Right renal pelvis (tissue), 4 donors: ENCODE results near the gene DDX3X. TPM values are rescaled to one million over a fixed set of nuclear protein-coding genes. Genes with fewer than 3 reads are reported as not detected.
"Not testable (repeated sequence)": the region's sequence is repeated elsewhere in the genome, so short reads cannot be mapped to it uniquely, and the experiment has no call there.

Experiments
- DNase-seq, 4 donors: peaks; one replicate each; pipeline ENCODE4 v3.0.0-alpha.2; 2013; ENCODE audit warnings: low read depth in 4 of 4, low spot score in 3 of 4, missing footprints in 1 of 4
- polyA plus RNA-seq, 4 donors: library from polyadenylated mRNA; unstranded; fragments of 120-200 nt; gene quantifications; one replicate each; pipeline ENCODE4 v1.2.1, GENCODE V29; 2013; ENCODE audit not compliant: insufficient read length in 4 of 4

Gene DDX3X
- polyA plus RNA-seq, 4 donors = 187 to 247 (median 236) TPM

DNA sequence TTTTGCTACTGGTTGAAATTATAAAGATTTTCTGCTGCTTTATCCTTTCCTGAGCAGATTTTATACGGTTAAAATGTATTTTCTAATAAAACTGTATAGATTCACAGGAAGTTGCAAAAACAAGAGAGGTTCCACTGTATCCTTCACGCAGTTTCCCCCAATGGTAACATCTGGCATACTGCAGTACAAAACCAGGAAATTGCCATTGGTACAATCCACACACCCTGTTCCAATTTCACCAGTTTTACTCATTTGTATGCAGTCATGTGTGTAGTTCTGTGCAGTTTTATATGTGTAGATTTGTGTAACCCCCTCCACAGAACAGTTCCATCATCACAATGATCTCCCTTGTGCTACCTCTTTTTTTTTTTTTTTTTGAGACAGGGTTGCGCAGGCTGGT, 20.0 kb downstream of the DDX3X start:
- DNase-seq = no peak

DNA sequence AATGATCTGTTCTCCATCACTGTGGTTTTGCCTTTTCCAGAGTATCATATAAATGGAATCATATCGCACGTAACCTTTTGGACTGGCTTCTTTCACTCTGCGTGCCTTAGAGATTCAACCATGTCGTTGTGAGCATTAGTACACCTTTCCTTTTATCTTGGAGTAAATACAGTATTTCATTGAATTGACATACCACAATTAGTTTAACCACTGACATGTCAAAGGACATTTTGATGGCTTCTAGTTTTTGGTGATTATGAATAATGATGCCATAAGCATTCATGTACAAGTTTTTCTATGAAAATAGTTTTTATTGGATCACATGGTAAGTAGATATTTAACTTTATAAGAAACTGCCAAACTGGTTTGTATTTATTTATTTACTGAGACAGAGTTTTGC, 35.2 kb downstream of the DDX3X start:
- no peak for DNase-seq

DNA sequence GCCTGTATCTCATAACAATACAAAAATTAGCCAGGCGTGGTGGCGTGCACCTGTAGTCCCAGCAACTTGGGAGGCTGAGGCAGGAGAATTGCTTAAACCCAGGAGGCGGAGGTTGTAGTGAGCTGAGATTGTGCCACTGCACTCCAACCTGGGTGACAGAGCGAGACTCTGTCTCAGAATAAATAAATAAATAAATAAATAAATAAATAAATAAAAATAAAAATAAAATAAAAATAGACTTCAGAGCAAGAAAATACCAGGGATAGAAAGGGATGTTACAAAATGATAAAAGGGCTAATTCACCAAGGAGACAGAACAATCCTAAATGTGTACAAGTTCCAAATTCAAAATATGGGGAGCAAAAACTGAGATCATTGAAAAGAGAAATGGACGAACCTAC, 37.6 kb downstream of the DDX3X start:
- not testable (repeated sequence) for DNase-seq

DNA sequence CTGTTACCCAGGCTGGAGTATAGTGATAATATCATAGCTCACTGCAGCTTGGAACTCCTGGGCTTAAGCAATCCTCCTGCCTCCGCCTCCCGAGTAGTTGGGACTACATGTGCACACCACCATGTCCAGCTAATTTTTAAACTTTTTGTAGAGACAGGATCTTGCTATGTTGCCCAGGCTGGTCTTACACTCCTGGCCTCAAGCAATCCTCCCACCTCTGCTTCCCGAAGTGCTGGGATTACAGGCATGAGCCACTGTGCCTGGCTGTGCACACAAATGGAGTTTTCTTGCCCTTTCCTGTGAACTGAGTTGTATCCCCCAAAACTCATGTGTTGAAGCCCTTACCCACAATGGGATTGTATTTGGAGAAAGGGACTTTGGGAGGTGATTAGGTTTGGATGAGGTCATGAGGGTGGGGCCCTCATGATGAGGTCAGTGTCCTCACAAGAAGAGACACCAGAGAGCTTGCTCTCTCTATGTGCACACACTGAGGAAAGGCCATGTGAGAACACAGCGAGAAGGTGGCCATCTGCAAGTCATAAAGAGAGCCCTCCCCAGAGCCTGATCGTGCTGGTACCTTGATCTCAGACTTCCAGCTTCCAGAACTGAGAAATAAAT, 40.1 kb downstream of the DDX3X start:
- DNase-seq = no peak

DNA sequence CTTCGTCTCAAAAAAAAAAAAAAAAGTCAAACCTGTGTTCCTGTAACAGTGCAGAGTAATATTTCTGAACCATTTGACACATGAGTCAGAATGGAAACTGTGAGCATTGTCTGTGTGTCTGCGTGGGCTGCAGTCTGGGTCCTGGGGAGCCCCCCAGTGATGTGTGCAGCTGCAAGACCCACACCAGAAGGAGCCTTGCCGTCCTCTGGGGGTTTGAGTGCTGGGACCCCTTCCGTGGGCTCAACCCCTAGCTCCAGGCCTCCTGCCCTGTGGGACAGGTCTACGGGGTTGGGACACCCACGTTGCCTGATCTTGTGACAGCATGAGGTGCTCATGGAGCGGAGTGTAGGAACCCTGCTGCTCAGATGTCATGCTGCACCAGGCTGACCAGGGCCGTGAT, 43.7 kb downstream of the DDX3X start:
- no peak for DNase-seq

DNA sequence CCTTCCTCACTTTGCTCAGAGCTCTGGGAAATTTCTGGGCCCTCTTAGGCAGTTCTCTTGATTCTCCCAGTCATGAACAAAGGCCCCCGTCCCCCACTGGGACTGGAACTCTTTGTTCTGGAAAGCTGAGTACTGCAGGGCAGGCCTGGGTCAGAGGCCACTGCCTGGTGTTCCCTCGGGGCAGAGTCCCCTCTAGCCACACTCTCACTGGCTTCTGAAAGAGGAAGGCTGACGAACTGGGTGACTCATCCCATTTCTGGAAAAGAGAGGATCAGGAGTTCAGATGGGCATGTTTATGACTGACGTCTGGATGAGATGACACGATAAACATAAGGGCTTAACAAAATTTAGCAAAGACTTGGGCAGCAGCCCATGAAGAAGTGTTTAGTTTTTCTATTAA, 47.7 kb downstream of the DDX3X start:
- no peak for DNase-seq

DNA sequence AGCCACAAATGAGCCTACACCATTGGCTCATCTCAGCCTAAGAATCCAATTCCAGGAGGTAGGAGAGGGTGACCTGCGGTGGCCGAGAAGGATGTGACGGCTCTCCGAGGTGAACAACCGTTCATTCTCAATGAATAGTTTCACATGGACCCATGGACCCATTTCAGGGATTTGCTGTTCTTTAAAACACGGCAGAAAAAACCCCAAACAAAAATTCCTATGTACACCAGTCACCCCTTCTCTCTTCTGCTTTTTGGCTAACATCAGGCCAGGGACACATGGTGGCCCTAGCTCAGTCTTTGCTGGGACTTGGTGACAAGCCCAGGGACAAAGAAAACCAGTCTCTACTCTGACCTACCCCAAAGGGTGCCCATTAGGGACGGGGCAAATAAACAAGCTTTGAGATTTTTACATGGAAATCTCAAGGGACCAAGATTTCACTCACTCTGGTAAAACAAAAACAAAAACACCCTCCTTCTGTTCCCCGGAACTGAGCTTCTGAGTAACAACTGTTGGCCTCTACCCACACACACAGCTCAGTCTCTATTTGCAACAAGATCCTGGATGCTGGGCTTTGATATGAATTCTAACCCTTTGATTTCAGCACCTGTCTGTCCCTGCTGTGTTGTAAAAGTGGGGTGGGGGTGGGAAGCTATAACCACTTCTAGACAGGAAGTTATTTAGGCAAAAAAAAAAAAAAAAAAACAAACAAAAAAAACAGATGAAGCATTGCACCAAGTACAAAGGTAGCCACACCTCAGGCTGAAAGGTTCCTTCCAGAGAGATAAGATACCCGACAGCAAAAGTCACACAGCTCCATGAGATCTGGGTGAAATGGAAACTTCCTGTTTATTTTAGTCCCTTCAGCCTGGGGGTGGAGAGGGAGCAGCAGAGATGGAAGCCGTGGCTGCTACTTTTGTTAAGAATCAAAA, 49.0 kb downstream of the DDX3X start:
- DNase-seq = no peak

DNA sequence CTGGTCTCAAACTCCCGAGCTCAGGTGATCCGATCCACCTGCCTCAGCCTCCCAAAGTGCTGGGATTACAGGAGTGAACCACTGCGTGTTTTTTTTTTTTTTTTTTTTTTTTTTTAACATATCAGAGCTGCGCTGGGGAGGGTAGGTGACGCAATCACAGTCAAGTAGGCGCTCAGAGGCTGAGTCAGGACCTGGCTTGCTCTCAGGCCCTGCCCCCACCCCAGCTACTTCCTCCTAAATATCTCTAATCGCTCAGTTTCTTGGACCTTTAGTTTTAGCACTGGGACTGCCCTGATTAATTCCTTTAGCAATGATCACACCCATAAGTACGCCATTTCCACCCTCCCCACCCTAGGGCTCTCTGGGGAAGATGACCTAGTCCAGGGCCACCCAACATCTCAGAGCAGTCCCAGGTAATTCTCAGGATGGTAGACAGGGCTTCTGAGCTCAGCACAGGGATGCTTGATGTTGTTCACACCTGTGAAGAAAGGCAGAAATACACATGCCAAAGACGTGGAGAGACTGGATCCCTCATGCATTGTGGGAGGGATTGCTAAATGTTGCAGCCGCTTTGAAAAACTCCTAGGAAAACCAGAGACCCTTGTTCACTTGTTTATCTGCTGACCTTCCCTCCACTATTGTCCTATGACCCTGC, 50.2 kb downstream of the DDX3X start:
- no peak for DNase-seq

DNA sequence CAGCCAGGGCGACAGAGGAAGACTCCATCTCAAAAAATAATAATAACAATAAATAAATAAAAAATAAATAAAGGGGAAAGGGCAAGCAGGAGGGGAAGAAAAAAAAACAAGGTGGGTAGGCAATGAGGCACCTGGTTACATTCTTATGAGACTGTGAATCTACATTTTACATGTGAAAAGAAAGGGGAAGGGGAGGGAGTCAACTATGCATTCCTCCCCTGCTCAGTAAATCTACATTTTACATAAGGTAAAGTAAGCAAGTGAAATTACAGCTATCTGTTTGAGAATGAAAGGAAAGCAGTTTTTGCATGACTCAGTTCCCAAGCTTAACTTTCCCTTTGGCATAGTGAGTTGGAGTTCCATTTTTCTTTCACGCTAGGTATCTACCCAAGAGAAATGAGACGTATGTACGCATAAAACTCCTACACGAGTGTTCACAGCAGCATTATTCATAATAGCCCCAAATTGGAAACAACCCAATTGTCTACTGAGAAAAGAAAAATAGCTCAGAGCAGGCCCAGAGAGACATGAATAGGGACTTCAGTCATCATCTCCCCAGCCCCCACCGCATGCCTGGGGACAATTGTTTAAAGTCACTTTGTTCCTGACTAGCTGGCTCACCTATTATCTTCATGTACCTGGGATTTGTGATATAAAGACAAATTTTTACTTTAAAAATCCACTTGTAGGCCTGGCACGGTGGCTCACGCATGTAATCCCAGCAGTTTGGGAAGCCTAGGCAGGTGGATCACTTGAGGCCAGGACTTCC, 52.4 kb downstream of the DDX3X start:
- DNase-seq = no peak

DNA sequence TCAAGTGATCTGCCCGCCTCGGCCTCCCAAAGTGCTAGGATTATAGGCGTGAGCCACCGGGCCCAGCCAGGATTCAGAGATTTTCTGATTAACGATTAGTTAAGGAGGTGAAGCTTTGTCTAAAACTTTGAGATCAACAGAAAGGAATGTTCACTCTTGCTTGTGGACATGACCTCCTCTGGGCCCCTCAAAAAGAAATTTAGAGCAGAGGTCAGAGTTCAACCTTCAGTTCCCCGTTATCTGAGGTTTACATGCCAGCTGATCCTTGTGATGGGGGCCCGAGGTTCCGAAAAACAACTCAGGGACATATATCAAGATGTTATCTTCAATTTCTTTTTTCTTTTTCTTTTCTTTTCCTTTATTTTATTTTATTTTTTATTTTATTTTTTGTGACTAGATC, 54.6 kb downstream of the DDX3X start:
- DNase-seq = no peak

DNA sequence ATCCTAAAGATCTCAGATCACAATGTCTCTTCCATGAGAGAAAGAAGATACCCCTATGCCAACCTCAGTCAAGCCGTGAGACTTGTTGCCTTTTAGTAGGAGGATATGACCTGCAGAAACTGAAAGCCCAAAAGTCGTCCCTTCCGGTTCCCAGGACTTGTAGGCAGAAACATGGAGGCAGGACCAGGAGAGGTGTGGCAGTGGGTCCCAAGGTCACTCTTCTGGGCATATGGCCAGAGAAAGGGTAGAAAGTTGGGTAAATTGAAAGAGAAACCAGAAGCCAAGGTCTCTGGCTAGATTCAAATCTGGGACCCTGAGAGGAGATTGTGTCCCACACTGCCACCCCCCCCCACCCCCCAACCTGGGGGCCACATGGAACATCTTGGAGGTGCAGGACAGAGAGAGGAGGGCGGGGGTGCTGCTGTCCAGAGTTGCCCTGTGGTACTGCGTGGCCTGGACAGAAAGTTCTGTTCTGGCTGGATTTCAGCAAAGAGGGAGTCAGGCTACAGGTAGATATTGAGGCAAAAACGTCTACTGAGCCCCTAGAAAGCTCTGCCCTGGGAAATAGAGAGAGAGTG, 55.4 kb downstream of the DDX3X start:
- no peak for DNase-seq

DNA sequence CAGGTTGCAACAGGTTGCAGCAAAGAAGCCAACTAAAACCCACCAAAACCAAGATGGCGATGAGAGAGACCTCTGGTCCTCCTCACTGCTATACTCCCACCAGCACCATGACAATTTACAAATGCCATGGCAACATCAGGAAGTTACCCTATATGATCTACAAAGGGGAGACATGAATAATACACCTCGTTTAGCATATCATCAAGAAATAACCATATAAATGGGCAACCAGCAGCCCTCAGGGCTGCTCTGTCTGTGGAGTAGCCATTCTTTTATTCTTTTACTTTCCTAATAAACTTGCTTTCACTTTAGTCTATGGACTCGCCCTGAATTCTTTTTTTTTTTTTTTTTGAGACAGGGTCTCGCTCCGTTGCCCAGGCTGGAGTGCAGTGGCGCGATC, 56.6 kb downstream of the DDX3X start:
- not testable (repeated sequence) for DNase-seq

DNA sequence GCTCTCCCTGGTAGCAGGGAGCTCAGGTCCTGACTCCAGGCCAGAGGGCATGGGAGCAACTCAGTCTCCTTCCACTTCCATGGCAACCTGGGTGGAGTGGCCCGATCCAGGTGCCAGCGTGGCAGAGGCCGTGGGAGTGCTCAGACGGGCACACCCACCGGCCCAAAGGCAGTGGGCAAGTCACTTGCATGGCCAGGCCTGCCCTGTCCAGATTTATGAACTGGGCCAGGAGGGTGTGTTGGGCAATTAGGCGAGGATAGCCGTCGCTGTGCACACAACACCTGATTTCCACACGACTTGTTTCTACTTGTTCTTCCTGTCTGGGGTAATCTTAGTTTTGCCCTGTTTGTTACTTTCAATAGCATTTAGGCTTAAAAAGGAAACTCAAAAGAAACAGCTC, 57.6 kb downstream of the DDX3X start:
- no peak for DNase-seq

DNA sequence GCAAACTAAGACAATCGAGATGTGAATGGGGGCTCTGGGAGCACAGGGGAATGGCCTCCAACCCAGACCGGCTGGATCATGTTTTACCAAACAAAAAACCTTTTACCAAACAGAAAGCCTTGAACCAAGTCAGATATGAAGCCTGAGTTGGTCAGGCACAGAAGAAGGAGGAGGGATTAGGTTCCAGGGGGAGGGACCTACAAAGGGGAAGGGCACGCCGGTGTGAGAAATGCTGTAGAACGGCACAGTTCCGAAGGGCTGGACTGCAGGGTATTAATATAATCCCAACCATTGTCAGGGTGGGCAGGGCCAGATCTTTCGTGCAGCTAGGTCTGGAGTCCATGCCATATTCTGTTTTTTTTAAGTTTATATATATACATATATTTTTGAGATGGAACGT, 60.3 kb downstream of the DDX3X start:
- DNase-seq = no peak

DNA sequence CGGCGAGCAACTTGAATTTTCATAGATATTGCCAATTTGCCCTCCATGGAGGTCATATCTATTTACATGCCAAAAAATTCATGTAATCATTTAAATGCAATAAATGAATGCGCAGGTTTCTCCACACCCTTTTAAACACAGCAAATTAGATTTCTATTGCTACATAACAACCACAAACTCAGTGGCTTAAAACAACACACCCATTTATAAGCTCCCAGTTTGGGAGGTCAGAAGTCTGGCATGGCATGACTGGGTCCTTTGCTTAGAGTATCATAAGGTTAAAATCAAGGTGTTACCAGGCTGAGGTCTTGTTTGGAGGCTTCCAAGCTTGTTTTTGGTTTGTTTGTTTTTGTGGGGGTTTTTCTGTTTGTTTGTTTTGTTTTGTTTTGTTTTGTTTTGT, 63.3 kb downstream of the DDX3X start:
- no peak for DNase-seq

DNA sequence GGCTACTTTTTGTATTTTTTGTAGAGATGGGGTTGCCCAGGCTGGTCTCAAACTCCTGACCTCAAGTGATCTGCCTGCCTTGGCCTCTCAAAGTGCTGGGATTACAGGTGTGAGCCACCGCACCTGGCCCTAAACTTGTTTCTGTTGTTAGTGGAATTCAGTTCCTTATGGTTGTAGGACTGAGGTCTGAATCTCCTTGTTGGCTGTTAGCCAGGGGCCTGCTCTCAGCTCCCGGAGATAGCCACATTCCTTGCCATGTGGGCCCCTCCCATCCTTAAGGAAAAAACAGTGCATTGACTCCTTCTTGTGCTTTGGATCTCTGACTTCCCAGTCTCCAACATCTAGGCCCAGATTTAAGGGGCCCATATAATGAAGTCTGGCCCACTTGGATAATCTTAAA, 63.8 kb downstream of the DDX3X start:
- DNase-seq = no peak

DNA sequence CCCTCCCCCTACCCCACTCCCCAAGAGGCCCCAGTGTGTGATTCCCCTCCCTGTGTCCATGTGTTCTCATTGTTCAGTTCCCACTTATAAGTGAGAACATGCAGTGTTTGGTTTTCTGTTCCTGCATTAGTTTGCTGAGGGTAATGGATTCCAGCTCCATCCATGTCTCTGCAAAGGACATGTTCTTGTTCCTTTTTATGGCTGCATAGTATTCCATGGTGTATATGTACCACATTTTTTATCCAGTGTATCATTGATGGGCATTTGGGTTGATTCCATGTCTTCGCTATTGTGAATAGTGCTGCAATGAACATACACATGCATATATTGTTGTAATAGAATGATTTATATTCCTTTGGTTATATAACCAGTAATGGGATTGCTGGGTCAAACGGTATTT, 68.6 kb downstream of the DDX3X start:
- not testable (repeated sequence) for DNase-seq

DNA sequence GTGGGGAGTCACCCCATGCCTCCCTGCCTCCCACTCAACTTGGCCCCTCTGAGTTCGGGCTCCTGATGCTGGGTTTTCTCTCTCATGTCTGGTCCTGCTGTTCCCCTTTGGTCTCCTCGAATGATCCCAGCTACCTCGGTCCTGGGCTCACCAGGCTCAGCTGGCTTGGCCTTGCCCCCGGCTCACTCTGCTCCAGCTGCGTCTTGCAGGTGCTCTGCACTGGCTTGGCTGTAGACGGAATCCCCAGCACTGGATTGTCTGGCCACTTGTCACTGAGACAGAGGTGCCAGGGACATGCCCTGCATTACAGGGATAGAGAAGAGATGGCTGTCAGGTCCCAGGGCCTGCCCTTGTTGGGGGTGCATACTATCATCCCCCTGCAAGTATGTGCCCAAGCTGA, 71.6 kb downstream of the DDX3X start:
- DNase-seq = no peak

DNA sequence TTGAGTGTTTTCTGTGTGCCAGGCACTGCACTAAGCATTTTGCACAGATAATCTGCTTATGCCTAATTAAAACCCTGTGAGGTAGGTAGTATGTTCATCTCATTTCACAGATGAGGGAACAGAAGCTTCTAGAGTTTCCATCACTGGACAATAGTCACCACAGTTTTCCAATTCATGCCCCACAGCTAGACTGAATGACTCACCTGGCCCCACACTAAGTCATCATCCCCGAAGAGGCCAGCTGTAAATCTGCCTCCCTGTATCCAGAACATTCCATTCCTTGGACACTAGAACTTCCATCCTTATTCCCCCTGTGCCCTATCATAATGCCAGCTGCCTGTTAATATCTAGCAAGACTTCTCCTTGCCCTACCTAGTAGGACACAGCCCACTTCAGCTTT, 72.2 kb downstream of the DDX3X start:
- DNase-seq = no peak

DNA sequence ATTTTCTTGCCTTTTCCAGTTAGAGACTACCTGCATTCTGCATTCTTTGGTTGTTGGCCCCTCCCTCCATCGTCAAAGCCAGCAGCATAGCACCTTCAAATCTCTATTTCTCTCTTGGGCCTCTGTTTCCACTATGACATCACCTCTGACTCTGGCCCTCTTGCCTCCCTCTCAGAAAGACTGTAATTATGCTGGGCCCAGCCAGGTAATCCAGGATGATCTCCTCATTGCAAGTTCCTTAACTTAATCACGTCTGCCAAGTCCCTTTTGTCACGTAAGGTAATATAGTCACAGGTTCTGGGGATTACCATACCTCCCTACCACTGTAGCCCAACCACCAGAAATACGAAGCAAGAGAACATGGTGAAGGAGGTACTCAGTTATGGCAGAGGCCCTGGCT, 73.9 kb downstream of the DDX3X start:
- DNase-seq = no peak

DNA sequence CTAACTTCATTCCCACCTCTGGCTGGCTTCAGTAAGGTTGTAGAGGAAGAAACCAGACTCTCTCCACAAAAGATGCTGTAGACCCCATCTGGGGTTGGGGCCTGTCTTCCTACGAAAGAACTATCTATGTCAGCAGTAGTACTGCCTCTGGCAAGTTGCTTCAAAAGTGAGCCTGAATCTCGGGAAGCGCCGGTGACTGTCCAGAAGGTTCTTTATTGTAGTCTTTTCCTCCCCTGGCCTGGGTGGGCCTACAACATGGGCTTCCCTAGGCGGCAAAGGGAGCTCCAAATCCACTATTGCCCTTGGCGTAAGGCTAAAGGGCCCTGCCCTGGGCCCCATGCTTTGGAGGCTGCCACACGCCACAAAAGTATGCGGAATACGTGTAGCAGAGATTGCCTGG, 74.6 kb downstream of the DDX3X start:
- DNase-seq = no peak
